HG03439 (cell line): ENCODE measurements around the gene ADAMTS4.

ENCODE experiments used
- ATAC-seq: cut with Tn5 transposase; IDR thresholded peaks from one replicate; pipeline ENCODE4 v1.9.1; 2021; ENCODE audit warnings: mild to moderate bottlenecking, moderate library complexity; ENCODE audit not compliant: unreplicated experiment

Gene ADAMTS4

GRCh38 chr1:161196521-161197451 is 2.1 kb downstream of the ADAMTS4 start:
- ATAC-seq = no peak

GRCh38 chr1:161196111-161196510 is 2.7 kb downstream of the ADAMTS4 start:
- no peak for ATAC-seq

- no peak for ATAC-seq
Observed at GRCh38 chr1:161195171-161195570, 3.7 kb downstream of the ADAMTS4 start.

GRCh38 chr1:161193561-161194235 is 5.2 kb downstream of the ADAMTS4 start:
- ATAC-seq = no peak

- ATAC-seq = no peak
Observed at GRCh38 chr1:161192476-161193465, 6.1 kb downstream of the ADAMTS4 start.

GRCh38 chr1:161191971-161192370 is 6.9 kb downstream of the ADAMTS4 start:
- ATAC-seq = no peak

GRCh38 chr1:161190962-161191521 is 7.8 kb downstream of the ADAMTS4 start:
- no peak for ATAC-seq

- no peak for ATAC-seq
Observed at GRCh38 chr1:161189036-161189435, 9.8 kb downstream of the ADAMTS4 start.

- ATAC-seq = no peak
Observed at GRCh38 chr1:161188381-161188780, 10.5 kb downstream of the ADAMTS4 start.

- ATAC-seq = no peak
Observed at GRCh38 chr1:161187311-161187710, 11.5 kb downstream of the ADAMTS4 start.

GRCh38 chr1:161185732-161186311 is 13.0 kb downstream of the ADAMTS4 start:
- ATAC-seq = peak; percentile 3

GRCh38 chr1:161185282-161185682 is 13.6 kb downstream of the ADAMTS4 start:
- peak; percentile 65 for ATAC-seq

GRCh38 chr1:161182214-161182613 is 16.6 kb downstream of the ADAMTS4 start:
- ATAC-seq = no peak

GRCh38 chr1:161180639-161181038 is 18.2 kb downstream of the ADAMTS4 start:
- ATAC-seq = no peak

- ATAC-seq = no peak
Observed at GRCh38 chr1:161179698-161180097, 19.2 kb downstream of the ADAMTS4 start.

GRCh38 chr1:161177936-161178244 is 21.0 kb downstream of the ADAMTS4 start:
- ATAC-seq = no peak

GRCh38 chr1:161177112-161177935 is 21.5 kb downstream of the ADAMTS4 start, which contains the start of gene B4GALT3:
B4GALT3 (minus strand) TSS chr1:161177507; CDS start chr1:161176060, 1,447 bp downstream.
- ATAC-seq = peak; percentile 85

GRCh38 chr1:161176468-161177111 is 22.3 kb downstream of the ADAMTS4 start:
- ATAC-seq = peak; percentile 2
